BE2C (cell line): ENCODE results near the gene TBC1D28.
"Not testable (repeated sequence)": the region's sequence is repeated elsewhere in the genome, so short reads cannot be mapped to it uniquely, and the experiment has no call there.

Experiments
- DNase-seq: peaks from one replicate; pipeline ENCODE4 v3.0.0-alpha.2; 2020
- H3K27me3 ChIP-seq: fragments of 250-450 bp; sonication (Bioruptor Pico); 2 replicates; pipeline ENCODE4 v1.5.1; 2020; ENCODE audit warnings: mild to moderate bottlenecking
- H3K36me3 ChIP-seq: fragments of 250-450 bp; sonication (Bioruptor Pico); 2 replicates; pipeline ENCODE4 v1.5.1; 2020; ENCODE audit warnings: mild to moderate bottlenecking
- H3K4me1 ChIP-seq: fragments of 250-450 bp; sonication (Bioruptor Pico); 2 replicates; pipeline ENCODE4 v1.5.1; 2020
- H3K4me3 ChIP-seq: 2 replicates; pipeline ENCODE4 v1.5.1; 2011; ENCODE audit warnings: low read depth, low read length
- H3K9me3 ChIP-seq: fragments of 250-450 bp; sonication (Bioruptor Pico); 2 replicates; pipeline ENCODE4 v1.5.1; 2020
- TF ChIP-seq, protein P1 (sequence below): IDR thresholded peaks from 2 replicates; pipeline ENCODE4 v1.5.1; 2012; ENCODE audit warnings: mild to moderate bottlenecking, low read depth, low read length

Gene TBC1D28

DNA sequence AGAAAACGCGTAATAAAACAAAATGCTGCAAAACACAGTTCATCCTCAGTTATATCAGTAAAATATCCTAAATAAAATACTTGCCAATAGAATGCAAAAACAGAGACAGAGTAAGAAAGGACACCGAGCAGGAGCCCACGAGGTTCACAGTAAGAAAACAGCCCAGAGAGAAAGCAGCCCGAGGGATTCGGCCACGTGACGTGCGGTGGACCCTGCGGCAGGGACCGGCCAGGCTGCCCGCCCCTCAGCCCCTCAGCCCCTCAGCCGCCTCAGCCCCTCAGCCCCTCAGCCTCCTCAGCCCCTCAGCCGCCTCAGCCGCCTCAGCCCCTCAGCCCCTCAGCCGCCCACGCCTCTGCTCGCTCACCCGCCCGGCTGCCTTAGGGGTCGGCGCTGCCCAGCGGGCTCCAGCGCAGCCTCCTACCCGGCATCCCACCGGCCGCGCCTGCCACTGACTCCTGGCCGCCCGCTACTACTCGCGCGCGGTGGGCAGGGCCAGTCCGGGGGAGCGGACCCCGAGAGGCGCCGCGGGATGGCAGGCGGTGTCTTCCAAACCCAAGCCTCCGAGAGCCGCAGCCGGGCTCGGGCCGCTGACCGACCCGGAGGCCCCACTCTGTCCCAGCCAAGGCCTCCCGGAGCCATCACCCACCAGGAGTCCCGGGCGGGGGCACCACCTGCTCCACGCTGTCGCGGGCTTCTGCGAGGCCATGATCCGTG, 9.5 kb downstream of the TBC1D28 start:
- not testable (repeated sequence) for H3K9me3 ChIP-seq, H3K4me1 ChIP-seq, DNase-seq, H3K36me3 ChIP-seq, H3K27me3 ChIP-seq, H3K4me3 ChIP-seq

DNA sequence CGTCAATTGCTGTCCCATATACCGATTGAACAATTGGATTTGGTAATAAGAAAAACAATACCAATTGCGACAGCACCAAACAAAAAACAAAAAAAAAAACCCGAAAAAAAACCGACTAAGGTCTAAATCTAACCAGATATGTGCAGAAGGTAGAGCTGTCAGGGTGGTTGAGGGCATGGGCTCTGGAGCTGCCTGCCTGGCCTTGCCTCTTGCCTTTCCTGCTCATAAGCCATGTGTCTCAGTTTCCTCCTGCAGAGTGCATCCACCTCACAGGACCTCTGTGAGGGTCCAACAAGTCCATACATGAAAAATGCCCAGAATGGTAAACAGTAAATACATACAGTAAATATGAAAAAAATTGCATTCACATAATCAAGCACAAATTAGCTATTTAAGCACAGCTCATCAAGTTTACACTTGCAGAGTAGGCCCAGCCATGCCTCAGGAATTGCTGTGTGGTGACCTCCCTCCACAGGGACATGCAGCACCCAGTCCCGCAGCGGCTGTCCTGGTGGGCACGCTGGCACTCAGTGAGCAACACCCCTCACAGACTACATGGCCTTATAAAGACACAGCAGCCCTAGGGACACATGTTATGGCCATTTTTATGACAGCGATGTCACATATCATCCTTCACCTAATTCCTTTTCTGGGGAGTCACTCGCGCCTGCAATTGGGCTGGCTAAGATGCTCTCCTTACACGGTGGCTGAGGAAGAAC, 17.9 kb downstream of the TBC1D28 start:
- H3K36me3 ChIP-seq: no peaks in the 10 kb centered on the region
- H3K4me3 ChIP-seq: peak overlapping the region; percentile 47
- H3K9me3 ChIP-seq: no peaks in the 10 kb centered on the region
- H3K4me1 ChIP-seq: no peaks in the 10 kb centered on the region
- H3K27me3 ChIP-seq: no peaks in the 10 kb centered on the region
- no peak for DNase-seq
- TF ChIP-seq, protein P1, sequence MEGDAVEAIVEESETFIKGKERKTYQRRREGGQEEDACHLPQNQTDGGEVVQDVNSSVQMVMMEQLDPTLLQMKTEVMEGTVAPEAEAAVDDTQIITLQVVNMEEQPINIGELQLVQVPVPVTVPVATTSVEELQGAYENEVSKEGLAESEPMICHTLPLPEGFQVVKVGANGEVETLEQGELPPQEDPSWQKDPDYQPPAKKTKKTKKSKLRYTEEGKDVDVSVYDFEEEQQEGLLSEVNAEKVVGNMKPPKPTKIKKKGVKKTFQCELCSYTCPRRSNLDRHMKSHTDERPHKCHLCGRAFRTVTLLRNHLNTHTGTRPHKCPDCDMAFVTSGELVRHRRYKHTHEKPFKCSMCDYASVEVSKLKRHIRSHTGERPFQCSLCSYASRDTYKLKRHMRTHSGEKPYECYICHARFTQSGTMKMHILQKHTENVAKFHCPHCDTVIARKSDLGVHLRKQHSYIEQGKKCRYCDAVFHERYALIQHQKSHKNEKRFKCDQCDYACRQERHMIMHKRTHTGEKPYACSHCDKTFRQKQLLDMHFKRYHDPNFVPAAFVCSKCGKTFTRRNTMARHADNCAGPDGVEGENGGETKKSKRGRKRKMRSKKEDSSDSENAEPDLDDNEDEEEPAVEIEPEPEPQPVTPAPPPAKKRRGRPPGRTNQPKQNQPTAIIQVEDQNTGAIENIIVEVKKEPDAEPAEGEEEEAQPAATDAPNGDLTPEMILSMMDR: no peak

DNA sequence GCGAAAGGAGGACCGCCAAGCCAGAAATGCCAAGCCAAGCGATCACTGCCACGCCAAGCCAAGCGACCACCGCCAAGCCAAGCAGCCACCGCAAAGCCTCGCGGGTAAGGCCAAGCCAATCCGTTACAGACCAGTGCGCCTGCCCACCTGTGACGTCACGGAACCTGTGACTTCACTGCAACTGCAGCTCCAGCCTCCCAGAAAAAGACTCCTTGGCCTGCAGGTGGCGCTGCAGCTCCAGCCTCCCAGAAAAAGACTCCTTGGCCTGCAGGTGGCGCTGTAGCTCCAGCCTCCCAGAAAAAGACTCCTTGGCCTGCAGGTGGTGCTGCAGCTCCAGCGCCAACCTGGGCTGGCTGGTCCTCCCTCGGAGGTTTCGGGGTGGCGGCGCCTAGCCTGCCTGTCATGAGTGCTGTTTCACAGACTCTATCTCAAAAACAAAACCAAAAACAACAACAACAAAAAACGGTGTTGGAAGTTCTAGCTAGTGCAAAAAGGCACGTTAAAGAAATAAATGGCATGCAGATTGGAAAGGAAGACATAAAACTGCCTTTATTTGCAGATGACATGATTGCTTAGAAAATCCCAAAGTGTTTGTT, 18.6 kb downstream of the TBC1D28 start:
- not testable (repeated sequence) for H3K4me1 ChIP-seq, H3K9me3 ChIP-seq, H3K36me3 ChIP-seq, H3K27me3 ChIP-seq
- TF ChIP-seq, protein P1: peak; percentile 86
- peak; percentile 89 for DNase-seq
- peak overlapping the region; percentile 50 for H3K4me3 ChIP-seq

DNA sequence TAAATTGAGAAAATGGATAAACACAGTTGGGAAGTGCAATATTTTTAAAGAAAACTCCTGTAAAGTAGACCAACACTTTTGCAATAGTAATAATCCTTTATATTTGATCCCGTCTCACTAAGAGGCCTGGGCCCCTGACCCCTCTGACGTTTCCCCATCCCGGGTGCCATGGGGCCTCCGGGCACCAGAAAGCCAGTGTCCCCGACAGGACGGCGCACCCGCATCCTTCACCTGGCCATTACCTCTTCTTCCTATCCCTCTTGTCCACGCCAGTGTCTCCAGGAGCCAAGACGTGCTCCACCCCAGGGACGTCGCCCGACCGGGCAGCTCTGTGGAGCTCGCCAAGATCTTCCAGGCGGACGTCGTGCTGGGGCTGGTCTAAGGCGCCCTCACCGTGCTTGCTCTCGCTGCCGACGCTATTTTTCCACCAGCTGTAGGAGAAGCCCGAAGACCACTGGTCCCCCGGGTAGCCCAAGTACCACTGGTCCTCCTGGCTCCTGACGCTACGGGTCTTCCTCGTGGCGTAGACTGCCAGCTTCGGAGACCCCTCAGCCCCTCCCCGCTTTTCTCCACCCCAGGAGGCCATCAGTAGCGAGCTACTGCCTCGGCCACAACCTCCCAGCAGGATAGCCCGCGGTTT, 19.2 kb downstream of the TBC1D28 start:
- H3K36me3 ChIP-seq, H3K4me1 ChIP-seq, H3K9me3 ChIP-seq, DNase-seq, H3K27me3 ChIP-seq: not testable (repeated sequence)
- peak overlapping the region; percentile 50 for H3K4me3 ChIP-seq

DNA sequence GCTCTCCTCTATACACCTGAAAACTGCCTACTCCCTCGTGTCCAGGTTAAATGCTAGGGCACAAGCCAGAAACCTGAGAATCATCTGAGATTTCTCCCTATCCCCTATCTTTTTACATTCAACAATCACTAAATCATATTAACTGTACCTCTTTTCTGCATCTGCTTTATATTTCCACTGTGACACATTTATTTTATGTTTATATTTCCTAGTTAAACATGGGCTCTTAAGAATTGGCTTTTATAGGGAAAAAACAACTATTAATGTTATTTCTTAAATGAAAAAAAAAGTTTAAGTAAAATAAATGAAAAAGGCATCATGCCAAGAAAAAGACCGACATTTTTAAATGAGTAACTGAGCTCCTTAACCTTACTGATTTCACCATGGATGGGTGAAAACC, 26.6 kb downstream of the TBC1D28 start:
- not testable (repeated sequence) for H3K27me3 ChIP-seq, H3K36me3 ChIP-seq, H3K4me1 ChIP-seq, H3K9me3 ChIP-seq, DNase-seq, H3K4me3 ChIP-seq

DNA sequence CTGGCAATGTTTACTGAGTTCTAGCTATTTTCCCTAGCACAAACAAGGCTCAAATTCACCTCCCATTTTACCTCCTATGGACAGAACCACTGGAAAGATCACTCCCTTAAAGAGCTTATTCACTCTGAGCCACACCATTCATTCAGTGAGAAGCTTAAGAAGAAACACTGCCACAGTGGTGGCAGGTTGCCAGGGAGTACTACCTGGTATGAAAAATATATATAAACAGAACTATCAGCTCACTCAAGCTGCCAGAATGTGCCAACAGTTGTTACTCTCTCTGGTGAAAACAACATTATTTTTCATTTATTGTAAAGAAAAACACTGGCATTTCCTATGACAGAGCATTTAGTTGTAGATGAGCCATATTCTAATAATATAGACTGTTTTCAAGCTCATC, 31.2 kb downstream of the TBC1D28 start:
- H3K9me3 ChIP-seq, DNase-seq, H3K4me3 ChIP-seq, H3K27me3 ChIP-seq, H3K36me3 ChIP-seq, H3K4me1 ChIP-seq: not testable (repeated sequence)

DNA sequence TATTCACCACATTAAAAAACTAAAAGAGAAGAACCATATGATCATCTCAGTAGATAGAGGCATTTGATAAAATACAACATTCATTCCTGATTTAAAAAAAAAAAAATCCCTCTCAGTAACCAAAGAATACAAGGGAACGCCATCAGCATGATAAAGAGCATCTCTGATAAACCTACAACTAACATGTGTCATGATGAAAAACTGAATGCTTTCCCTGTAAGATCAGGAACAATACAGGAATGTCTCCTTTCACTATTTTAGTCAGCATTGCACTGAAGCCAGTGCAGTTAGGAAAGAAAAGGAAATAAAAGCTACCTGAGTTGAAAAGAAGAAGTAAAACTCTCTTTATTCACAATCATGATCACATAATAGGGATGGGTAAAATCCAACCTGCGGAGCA, 51.1 kb downstream of the TBC1D28 start:
- not testable (repeated sequence) for H3K4me3 ChIP-seq, DNase-seq, H3K36me3 ChIP-seq, H3K27me3 ChIP-seq, H3K4me1 ChIP-seq, H3K9me3 ChIP-seq
